Activated CD8-positive, alpha-beta memory T cell treated with anti-CD3 and anti-CD28 coated beads for 36 hours (primary cell): ENCODE data around the gene EEF1E1. TPM values are rescaled to one million over a fixed set of nuclear protein-coding genes. Genes with fewer than 3 reads are reported as not detected.
"Not testable (repeated sequence)": the region's sequence is repeated elsewhere in the genome, so short reads cannot be mapped to it uniquely, and the experiment has no call there.

Experiments used
- CTCF ChIA-PET: fragments of 350-600 bp; sonication (Branson Sonifier 250); formaldehyde crosslinking; loops from one replicate; lab custom pipeline; 2021; ENCODE audit warnings: antibody characterized with exemption; lab: Charles Lee
- POLR2A ChIA-PET: fragments of 350-600 bp; sonication (Branson Sonifier 250); formaldehyde crosslinking; loops from one replicate; lab custom pipeline; 2021; ENCODE audit warnings: antibody characterized with exemption; lab: Charles Lee
- total RNA-seq, 2 experiments: library from RNA; stranded (reverse); gene quantifications; one replicate each; pipeline ENCODE4 v1.2.3, GENCODE V29; 2021

The EEF1E1 gene
- total RNA-seq, 2 experiments from 2014 or later = 81.1 to 82.5 TPM

DNA sequence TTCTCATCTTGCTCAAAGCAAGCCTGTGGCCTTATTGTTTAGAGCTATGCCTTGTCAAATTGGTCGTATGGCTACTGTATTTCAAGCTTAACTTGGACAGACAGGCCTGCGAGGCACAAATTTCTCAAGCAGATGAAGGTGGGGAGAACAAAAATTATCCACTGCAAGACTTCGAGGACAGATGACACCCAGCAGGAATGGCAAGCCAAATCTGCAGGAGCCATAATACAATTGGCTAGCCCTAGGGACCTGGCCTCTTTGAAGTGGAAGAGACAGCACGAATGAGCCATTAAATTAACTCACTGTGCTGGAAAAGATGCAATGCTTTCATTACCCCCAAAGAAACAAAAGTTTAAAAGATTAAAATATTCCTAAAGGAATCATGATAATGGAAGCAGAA, 33.2 kb downstream of the EEF1E1 start:
- POLR2A ChIA-PET = no interaction called here
- CTCF ChIA-PET = no interaction called here

DNA sequence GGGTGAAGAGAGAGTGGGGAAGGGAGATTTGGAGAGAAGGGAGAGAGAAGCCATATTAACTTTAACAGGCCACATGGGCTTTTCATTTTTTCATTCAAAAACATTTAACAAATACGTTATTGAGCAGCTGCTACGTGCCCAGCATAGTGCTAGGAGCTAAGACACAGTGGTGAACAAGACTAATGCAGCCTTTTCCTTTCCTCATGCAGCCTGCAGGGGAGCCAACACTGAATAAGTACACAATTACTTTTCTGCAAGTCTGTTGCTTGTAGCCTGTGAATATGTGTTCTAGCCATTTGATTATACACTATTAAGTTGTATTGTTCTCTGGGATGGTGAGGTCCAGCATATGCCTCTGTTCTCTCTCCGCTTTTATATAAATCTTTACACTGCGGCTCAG, 36.2 kb downstream of the EEF1E1 start:
- ChIA-PET CTCF (no interaction called here), POLR2A (interaction anchor here (0.8 to 1.0 kb wide), 2 partner anchors 36 to 156 kb away, joined by 3 to 6 read pairs; partner anchors contain the start of gene EEF1E1)

DNA sequence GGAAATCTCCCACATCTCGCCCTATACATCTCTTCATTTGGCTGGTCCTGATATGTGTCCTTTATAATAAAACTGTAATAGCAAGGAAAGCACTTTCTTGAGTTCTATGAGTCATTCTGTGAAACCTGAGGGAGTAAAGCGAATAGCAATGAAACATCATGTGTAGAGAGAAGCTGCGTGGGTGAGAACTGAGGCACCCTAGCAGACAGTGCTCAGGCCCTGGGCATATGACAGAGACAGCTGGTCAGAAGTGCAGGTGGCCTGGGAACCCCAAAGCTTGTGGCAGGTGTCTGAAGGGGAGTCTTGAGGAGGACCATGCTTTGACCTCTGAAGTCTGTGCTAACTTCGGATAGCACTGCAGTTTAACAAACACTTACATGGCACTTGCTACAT, 36.8 kb downstream of the EEF1E1 start:
- POLR2A ChIA-PET = interaction anchor here (0.6 to 2.4 kb wide), 4 partner anchors 37 to 1572 kb away, joined by 3 to 18 read pairs (median 4); partner anchors contain the start of gene EEF1E1
- CTCF ChIA-PET = interaction anchor here (0.6 kb wide), 1 partner anchor 29 kb away, joined by 3 read pairs; no protein-coding TSS in a partner anchor

DNA sequence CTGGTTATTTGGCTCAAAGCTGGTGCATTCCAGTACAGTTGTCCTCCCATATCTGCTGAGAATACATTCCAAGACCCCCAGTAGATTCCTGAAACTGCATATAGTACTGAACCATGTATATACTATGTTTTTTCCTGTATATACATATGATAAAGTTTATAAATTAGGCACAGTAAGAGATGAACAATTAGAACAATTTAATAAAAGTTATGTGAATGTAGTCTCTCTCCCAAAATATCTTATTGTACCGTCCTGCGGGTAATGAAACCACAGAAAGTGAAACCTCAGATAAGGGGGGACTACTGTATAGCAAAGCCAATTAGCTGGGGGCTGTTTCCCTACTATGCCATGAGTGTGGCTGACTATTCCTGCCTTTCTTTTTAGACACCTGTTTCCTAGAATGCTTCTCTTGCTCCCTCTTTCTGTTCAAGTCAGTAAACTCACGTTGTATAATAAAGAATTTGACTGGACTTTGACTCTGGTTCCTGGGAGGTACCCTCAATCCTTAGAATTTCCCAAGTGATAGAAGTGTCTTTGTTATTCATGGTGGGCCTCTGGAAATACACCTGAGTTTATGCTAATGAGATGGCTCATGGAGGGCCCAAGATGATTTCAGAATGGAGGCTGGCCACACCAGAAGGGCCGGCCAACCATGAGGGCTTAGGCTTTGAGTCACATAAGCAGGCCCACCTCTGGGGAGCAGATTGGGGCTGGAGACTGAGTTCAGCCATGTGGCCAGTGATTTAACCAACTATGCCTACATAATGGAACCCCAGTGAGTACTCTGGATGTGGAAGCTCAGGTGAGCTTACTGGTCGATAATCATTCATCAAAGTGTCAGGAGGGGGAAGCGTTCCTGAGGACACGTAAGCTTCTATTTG, 37.5 kb downstream of the EEF1E1 start:
- CTCF ChIA-PET = interaction anchor here (0.6 to 1.2 kb wide), 2 partner anchors 29 to 155 kb away, joined by 3 read pairs; no protein-coding TSS in a partner anchor
- POLR2A ChIA-PET = interaction anchor here (0.5 to 2.4 kb wide), 6 partner anchors 37 to 1572 kb away, joined by 3 to 18 read pairs (median 3); partner anchors contain the start of gene EEF1E1

DNA sequence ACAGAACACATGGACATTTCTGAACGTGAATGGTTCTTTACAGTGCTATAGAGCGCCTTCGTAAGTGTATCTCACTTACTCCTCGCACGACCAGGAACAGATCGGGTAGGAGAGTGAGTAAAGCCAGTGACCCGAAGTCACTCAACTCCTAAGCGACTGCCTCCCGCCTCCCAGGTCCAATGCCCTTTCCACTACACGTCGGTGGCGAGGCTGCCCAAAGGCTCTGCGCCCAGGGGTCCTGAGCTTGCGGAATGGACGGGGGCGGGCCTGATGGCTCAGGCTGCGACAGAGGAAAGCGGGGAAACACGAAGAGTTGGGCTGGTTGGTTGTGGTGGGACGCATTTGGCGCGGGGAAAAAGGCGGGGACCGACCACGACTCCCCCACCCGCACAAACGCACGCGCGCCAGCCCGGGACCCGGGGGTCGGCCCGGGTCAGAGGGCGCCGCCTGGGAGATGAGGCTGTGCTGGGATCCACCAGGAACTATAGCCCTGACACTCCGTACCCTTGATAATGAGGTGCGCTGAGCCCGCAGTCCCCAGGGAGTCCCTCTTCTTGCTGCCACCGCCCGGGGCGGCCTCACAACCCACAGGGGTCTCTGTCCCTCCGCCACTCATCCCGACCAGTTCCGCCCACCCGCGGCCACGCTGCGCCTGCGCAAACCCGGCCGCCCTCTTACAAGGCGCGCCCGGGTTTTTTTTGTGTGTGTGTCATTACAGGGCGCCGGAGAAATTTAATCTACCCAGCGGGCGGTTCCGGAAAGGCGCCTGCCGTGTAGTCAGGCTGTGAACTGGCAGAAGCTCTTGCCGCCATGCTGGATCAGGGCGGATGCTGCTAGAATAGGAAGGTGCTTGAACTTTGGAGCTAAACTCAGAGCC, 38.3 kb downstream of the EEF1E1 start, which contains the start of gene BLOC1S5:
BLOC1S5 (minus strand) TSS at position 629 of the 877 bp plus-strand sequence; CDS start at position 616, 13 bp downstream.
- CTCF ChIA-PET = interaction anchor here (1.2 kb wide), 1 partner anchor 154 kb away, joined by 3 read pairs; no protein-coding TSS in a partner anchor
- POLR2A ChIA-PET = interaction anchor here (0.6 to 2.4 kb wide), 5 partner anchors 38 to 675 kb away, joined by 3 to 18 read pairs (median 3); partner anchors contain the start of genes CAGE1, EEF1E1 and RIOK1

DNA sequence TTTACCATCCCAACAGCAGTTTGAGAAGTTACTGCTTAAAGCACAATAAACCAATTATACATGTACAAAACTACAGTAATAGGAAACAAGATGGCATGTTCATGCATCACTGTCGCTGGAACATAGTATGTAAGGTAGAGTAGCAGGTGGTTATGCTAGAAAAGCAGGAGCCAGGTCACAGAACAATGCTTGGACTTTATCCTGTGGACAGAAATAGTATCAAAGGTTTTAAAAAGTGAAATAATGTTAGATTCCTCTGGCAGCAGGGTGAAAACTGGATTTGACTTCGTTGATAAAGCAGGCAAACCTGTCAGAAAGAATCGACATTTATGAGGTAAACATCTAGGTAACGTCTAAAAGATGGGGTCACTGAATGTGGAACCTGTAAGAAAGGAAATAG, 40.6 kb downstream of the EEF1E1 start:
- POLR2A ChIA-PET = no interaction called here
- CTCF ChIA-PET = no interaction called here

DNA sequence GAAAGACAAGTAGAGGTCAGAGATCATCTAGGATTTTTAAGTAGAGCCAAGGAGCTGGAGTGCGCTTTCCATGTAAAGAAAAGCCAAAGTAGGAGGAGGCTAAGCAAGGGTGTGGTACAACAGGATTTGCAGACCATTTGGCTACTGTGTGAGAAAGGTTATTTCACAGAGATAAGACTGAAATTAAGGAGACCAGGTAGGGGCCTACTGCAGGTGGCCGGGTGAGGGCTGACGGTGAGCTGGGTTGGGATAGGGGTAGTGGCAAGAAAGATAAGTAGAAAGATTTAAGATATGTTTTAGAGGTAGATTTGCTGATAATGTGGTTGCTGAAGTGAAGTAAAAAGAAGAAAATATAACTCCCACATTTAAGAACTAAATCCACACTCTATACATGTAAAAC, 42.0 kb downstream of the EEF1E1 start:
- ChIA-PET CTCF (interaction anchor here (1.3 kb wide), 1 partner anchor 68 kb away, joined by 4 read pairs; no protein-coding TSS in a partner anchor), POLR2A (no interaction called here)

DNA sequence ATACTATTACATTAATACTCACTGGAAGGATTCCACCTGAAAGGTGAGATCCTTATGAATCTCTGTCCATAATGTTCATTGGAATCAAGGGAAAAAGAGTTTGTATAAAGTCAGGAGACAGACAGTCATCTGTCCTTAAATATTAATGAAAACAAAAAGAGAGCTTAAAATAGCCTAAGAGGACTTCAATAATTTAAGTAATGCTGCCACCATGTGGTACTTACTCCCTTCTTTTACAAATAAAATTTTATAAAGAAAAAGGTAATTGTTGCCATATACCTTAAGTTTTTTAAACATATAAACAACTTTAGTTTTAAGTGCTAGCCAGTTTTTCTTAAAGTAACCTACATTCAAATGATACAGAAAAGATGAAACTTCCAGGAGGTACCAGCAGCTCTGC, 43.2 kb downstream of the EEF1E1 start:
- POLR2A ChIA-PET = no interaction called here
- CTCF ChIA-PET = interaction anchor here (0.5 to 1.7 kb wide), 3 partner anchors 46 to 337 kb away, joined by 4 to 10 read pairs (median 4); no protein-coding TSS in a partner anchor

DNA sequence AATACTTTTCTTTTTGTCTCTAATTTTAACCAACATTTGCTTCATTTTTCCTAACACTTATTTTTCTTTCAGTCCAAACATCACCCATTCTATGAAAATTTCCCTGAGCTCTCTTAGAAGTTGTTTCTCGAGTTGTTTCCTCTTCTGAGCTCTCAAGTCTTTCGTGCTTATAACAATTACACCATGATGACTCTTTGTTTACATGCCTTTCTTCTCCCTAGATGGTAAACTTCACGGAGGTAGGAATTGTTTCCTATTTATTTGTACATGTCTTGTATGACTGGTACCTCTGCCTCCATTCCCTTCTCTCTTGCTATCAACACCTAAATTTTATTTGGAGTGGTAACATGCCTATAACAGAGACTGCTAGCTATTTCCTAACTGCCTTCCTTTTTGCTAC, 44.6 kb downstream of the EEF1E1 start:
- ChIA-PET POLR2A (no interaction called here), CTCF (interaction anchor here (0.9 to 1.7 kb wide), 2 partner anchors 12 to 335 kb away, joined by 3 to 10 read pairs; no protein-coding TSS in a partner anchor)

DNA sequence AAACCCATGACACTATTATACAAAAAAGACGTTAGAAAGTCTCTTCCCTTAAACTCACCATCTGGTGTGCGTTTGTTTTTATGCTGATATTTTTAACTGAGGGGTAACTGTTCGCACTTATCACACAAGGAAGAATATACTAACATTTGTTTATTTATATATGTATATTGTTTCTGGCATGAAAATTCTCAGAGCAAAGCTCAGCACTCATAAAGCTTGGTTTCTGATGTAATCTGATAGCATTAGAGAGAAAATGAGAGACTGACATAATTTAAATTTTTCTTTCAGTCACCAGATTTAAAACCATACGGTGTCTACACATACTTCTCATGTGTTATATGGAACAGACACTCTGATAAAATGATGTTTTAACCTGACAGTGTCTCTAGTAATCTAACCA, 45.1 kb downstream of the EEF1E1 start:
- ChIA-PET POLR2A (no interaction called here), CTCF (no interaction called here)

DNA sequence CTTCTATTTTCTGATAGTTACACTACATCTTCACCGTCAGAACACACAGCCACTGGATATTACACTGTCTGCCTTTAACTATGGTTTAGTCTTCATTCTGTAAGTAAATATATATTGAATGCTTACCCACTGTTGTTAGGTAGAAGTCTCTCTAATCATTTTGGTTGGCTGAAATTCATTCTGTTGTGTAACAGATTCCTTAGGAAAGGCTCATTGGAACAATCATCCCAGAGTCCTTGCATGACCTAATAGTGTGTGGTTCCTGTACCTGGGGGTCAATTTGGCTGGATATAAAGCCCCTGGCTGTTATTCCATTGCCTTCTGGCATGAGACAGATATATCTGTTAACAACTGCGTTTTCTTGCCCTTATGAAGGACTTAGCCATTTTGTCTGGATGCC, 48.1 kb downstream of the EEF1E1 start:
- CTCF ChIA-PET = no interaction called here
- POLR2A ChIA-PET = no interaction called here

DNA sequence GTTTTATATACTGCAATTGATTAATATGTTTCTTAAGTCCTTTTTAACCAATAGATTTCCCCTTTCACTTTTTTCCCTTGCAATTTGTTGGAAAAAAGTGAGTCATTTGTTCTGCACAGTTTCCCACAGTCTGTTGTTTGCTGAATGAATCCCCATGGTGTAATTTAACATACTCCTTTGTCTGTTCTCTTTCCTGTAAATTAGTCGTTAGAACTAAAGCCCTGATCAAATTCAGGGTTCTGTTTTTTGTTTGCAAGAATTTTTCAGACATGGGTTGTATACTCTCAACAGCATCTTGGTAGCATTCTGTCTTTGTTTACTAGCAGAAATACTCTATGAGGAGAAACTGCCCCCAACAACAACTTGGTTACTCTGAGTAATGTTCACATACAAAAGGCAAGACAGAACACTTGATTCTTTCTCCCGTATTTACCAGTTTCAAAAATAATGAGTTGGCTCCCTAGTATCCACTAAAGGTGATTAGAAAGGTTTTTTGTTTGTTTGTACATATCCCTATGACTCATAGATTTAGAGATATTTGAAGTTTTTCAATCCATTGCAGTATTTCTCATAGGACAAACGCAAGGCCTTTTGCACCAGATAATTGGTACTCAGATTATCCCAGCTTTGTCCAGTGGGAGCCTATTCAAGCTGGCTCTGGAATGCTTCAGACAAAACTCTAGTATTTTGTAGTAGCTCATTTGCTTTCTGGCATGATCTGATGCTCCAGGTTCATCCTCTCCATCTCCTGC, 54.6 kb downstream of the EEF1E1 start:
- ChIA-PET POLR2A (no interaction called here), CTCF (interaction anchor here (1.0 kb wide), 1 partner anchor 11 kb away, joined by 3 read pairs; no protein-coding TSS in a partner anchor)

DNA sequence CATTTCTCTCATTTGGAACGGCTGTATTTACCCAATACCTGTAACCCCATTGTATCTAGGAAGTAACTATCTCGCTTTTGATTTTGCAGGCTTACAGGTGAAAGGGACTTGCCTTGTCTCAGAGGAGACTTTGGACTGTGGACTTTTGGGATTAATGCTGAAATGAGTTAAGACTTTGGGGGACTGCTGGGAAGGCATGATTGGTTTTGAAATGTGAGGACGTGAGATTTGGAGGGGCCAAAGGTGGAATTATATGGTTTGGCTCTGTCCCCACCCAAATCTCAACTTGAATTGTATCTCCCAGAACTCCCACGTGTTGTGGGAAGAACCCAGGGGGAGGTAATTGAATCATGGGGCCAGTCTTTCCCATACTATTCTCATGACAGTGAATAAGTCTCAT, 56.6 kb downstream of the EEF1E1 start:
- POLR2A ChIA-PET, CTCF ChIA-PET: not testable (repeated sequence)

DNA sequence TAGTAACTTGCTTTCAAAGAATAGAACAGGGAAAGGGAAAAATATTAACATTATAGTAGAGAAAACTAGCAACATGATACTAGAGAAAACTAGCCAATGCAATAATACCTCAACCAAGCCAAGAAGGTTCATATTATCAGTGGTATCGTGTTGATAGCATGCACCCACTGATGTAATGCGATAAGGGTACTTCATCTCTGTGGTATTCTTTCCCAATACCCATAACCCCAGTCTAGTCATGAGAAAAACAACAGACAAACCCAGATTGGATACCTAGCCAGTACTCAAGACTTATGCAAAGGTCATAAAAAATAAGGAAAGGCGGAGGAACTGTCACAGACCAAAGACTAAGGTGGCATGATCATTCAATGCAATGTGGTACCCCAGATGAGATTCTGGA, 59.1 kb downstream of the EEF1E1 start:
- POLR2A ChIA-PET = no interaction called here
- CTCF ChIA-PET = no interaction called here

DNA sequence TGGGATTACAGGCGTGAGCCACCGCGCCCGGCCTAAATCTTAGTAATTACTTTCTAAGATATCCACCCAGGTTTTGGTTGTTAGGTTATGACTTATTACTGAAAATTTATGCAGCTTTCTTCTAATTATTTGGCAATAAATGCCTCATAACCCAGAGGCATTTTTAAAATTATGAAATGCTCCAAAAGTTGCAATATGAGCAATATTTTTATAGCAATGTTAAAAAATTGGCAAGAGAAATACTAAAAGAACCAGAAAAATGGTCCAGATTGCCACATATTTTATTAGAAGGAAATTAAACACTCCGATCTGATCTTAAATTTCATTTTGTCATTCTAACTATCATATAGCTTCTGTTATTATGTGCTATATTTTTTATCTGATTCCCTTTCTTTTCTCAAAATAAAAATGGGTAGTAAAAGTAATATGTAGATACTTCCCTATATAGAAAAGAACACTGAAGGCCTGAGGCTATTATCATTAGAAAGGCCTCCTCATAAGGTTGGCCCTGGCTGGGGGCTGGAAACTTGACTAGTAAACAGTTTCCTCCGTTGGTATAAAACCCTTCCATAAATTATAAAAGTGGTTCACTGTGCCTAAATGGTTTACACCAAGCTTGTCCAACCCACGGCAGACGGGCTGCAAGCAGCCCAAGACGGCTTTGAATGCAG, 60.3 kb downstream of the EEF1E1 start:
- POLR2A ChIA-PET = no interaction called here
- CTCF ChIA-PET = interaction anchor here (0.6 kb wide), 1 partner anchor 56 kb away, joined by 3 read pairs; no protein-coding TSS in a partner anchor

DNA sequence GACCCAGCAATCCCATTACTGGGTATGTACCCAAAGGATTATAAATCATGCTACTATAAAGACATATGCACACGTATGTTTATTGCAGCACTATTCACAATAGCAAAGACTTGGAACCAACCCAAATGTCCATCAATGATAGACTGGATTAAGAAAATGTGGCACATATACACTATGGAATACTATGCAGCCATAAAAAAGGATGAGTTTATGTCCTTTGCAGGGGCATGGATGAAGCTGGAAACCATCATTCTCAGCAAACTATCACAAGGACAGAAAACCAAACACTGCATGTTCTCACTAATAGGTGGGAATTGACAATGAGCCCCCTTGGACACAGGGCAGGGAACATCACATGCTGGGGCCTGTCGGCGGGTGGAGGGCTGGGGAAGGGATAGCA, 68.2 kb downstream of the EEF1E1 start:
- CTCF ChIA-PET, POLR2A ChIA-PET: not testable (repeated sequence)

DNA sequence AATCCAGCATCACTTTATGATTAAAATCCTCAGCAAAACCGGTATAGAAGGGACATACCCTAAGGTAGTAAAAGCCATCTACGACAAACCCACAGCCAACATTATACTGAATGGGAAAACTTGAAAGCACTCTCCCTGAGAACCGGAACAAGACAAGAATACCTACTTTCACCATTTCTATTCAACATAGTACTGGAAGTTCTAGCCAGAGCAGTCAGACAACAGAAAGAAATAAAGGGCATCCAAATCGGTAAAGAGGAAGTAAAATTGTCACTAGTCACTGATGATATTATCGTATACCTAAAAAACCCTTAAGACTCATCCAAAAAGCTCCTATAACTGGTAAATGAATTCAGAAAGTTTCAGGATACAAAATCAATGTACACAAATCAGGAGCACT, 71.4 kb downstream of the EEF1E1 start:
- POLR2A ChIA-PET = no interaction called here

More for the DNA sequence above, 71.4 kb downstream of the EEF1E1 start:
- CTCF ChIA-PET = no interaction called here
